Right lobe of liver (tissue), 4 donors: Measurements from ENCODE around the gene TRIO.

Experiments
- POLR2A ChIP-seq: fragments of 450-650 bp; IDR thresholded peaks from one replicate; pipeline ENCODE4 v1.6.1; 2017; ENCODE audit warnings: antibody characterized with exemption, mild to moderate bottlenecking
- TF ChIP-seq, protein P1 (sequence below), 4 donors: fragments of 200-600 bp in 3 of 4; fragments of 450-650 bp in 1 of 4; IDR thresholded peaks; one replicate each; pipeline versions ENCODE4 v1.5.1 to v1.8.0; 2016 to 2022; ENCODE audit warnings: antibody characterized with exemption in 4 of 4, mild to moderate bottlenecking in 2 of 4
- donor health status: DM: no; HTN: no; CAD: no.
- donor health status: DM: no; HTN: no; CAD: no.
- donor health status: DM: no; HTN: yes; CAD: no.

DNA sequence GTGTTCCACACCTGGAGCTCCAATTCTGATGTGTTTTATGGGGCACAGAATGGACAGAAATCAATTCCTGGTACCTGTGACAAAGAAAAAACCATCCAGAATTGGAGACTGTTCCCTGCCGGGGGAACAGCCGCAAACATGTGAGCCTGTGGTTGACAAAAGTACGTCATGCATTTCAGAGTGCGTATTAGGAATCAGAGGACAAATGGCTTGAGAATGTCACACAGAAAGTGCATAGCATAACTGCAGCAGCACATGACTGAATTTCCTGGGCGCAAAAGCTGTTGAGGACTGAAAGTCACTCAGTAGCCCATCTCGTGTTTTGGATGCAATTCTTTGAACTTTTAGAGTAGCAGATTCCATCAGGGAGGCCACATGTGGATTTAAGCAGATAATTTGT, 85.1 kb downstream of the TRIO start:
- no peak for TF ChIP-seq POLR2A
- TF ChIP-seq, protein P1, sequence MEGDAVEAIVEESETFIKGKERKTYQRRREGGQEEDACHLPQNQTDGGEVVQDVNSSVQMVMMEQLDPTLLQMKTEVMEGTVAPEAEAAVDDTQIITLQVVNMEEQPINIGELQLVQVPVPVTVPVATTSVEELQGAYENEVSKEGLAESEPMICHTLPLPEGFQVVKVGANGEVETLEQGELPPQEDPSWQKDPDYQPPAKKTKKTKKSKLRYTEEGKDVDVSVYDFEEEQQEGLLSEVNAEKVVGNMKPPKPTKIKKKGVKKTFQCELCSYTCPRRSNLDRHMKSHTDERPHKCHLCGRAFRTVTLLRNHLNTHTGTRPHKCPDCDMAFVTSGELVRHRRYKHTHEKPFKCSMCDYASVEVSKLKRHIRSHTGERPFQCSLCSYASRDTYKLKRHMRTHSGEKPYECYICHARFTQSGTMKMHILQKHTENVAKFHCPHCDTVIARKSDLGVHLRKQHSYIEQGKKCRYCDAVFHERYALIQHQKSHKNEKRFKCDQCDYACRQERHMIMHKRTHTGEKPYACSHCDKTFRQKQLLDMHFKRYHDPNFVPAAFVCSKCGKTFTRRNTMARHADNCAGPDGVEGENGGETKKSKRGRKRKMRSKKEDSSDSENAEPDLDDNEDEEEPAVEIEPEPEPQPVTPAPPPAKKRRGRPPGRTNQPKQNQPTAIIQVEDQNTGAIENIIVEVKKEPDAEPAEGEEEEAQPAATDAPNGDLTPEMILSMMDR (IDR thresholded peaks at IDR 0.05) = no peak
